NCI-H128 (cell line): Measurements from ENCODE around the gene ERICH2.

Experiments used
- DNase-seq: peaks from one replicate; lab custom pipeline; 2025; ENCODE audit not compliant: unreplicated experiment; lab: John Stamatoyannopoulos, UW

Gene ERICH2

GRCh38 chr2:170816504-170817092, 46.4 kb downstream of the ERICH2 start, which contains the start of gene GAD1:
TSS of gene GAD1 (plus strand) at chr2:170816887. CDS start at chr2:170818592, 1,705 bp downstream.
- DNase-seq = peak; percentile 80

- peak; percentile 8 for DNase-seq
These were observed 47.2 kb downstream of the ERICH2 start for GRCh38 chr2:170817093-170818035.

GRCh38 chr2:170818036-170818751, 48.0 kb downstream of the ERICH2 start:
- DNase-seq = no peak

- DNase-seq = no peak
These were observed 48.7 kb downstream of the ERICH2 start for GRCh38 chr2:170818752-170819470.

- no peak for DNase-seq
These were observed 49.8 kb downstream of the ERICH2 start for GRCh38 chr2:170819680-170820664.

GRCh38 chr2:170820757-170821530, 50.8 kb downstream of the ERICH2 start:
- DNase-seq = no peak

GRCh38 chr2:170821531-170822289, 51.5 kb downstream of the ERICH2 start:
- DNase-seq = no peak

- no peak for DNase-seq
These were observed 52.3 kb downstream of the ERICH2 start for GRCh38 chr2:170822290-170823087.

GRCh38 chr2:170823088-170823897, 53.1 kb downstream of the ERICH2 start:
- DNase-seq = no peak

- DNase-seq = no peak
These were observed 53.7 kb downstream of the ERICH2 start for GRCh38 chr2:170823898-170824215.

- DNase-seq = no peak
These were observed 54.4 kb downstream of the ERICH2 start for GRCh38 chr2:170824526-170825015.

- DNase-seq = no peak
These were observed 57.8 kb downstream of the ERICH2 start for GRCh38 chr2:170827841-170828532.

- DNase-seq = no peak
These were observed 58.3 kb downstream of the ERICH2 start for GRCh38 chr2:170828533-170828916.

GRCh38 chr2:170829036-170829435, 58.9 kb downstream of the ERICH2 start:
- DNase-seq = no peak

GRCh38 chr2:170830166-170830565, 60.0 kb downstream of the ERICH2 start:
- DNase-seq = no peak

- no peak for DNase-seq
These were observed 60.9 kb downstream of the ERICH2 start for GRCh38 chr2:170831115-170831514.
